CD1c-positive myeloid dendritic cell (primary cell): Measurements from ENCODE around the gene MSRB2.

Experiments
- DNase-seq: peaks from one replicate; pipeline ENCODE4 v3.0.0-alpha.2; 2016; ENCODE audit errors: extremely low spot score

MSRB2 gene

DNA sequence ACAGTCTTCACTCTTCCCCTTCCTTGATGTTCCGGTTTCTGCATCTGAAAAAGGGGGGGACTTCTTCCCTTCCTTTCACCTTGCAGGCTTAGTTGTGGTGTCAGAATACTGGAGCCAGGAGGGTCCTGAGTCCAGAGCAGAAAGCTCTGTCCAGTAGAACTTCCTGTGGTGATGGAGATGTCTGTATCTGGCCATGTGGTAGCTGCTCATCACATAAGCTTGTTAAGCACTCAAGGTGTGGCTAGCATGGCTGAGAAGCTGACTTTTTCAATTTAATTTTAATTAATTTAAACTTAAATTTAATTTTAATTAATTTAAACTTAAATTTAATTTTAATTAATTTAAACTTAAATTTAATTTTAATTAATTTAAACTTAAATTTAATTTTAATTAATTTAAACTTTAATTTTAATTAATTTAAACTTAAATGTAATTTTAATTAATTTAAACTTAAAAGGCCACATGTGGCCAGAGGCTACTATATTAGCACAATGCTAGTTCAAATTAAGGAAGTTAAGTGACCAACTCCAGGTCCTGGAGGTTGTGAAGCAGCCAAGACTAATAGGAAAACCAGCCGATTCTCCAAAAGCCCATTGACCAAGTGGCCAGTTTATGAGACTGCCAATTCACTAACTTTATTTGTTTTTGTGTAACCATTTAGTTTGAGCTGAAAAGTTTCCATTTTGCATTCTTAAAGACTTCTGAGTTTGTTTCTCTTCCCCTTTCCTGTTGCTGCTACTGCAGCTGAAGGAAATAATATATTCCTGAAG is 16.3 kb downstream of the MSRB2 start:
- no peak for DNase-seq

DNA sequence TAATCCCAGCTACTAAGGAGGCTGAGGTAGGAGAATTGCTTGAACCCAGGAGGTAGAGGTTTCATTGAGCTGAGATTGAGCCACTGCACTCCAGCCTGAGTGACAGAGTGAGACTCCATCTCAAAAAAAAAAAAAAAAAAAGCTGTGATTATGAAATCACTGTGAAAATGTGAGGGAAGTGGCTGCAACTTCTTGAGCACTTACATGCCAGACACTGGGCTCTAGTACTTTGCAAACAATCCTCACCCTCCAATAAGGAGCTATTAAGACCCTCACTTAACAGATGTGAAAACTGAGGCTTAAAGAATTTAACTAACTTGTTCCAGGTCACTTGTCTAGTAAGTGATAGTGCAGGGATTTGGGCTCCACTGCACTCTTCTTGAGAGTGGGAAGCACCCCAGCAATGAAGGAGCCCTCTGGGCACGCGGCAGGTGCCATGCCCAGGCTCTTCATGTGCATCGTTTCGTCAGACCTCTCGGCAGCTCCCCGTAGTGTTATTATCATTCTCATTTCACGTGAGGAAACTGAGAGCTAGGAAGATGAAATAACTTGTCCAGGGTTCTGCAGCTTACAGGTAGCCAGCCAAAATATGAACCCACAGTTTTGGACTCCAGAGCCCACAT is 19.0 kb downstream of the MSRB2 start:
- DNase-seq, result no peak

- no peak for DNase-seq
These were observed 21.3 kb downstream of the MSRB2 start for GRCh38 chr10:23116486-23117205.

DNA sequence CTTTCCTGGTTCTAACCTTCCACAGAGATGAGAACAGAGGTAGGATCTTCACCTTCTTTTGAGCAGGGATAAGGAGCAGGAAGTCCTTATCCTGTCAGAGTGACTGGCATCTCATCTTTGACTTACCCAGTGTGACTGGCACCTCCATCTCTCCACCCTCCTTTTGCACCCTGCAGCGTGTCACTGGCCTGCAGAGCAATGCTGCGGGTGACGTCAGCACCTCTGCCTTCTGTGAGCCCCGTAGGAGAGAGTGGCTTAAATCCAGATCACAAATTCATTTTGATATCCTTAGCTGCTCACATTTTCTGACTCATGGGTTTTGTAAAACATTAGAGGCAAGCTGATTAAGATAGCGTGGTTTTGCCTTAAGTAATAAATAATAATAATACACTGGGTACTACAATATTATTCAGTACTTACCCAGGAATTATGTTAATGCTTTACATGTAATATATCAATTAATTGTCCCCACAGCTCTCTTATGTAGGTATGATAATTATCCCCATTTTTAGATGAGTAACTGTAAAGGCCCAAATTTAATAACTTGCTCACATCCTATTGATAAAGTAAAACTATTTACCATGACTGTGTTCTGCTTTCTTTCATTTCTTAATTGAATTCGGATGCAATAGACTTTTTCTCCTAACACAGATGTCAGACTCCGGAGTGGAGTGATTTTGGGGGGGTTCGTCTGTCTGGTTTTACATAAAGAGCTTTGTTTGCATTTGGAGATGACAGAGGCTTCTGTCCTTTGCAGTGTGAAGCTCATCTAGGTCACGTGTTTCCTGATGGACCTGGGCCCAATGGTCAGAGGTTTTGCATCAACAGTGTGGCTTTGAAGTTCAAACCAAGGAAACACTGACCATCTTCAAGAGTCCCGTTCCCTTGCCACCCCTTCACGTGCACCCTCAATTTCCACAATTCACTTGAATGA is 24.9 kb downstream of the MSRB2 start:
- no peak for DNase-seq

GRCh38 chr10:23121135-23121534 is 25.8 kb downstream of the MSRB2 start:
- no peak for DNase-seq

DNA sequence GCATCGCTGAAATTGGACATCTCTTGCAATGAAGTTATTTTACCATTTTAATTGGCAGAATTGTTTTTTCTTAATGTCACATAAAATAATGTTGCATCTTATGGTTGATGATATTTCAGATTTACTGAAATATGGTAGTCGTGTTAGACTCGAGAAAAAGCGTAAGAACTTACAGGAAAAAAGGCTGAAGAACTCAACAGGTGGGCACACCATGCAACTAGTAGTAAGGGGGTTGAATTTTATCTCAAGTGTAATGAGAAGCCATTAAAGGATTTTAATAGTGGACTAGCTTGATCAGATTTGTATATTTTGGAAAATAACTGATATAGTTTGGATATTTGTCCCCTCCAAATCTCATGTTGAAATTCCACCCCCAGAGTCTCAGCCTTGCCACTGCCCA is 41.1 kb downstream of the MSRB2 start:
- DNase-seq, result no peak

DNA sequence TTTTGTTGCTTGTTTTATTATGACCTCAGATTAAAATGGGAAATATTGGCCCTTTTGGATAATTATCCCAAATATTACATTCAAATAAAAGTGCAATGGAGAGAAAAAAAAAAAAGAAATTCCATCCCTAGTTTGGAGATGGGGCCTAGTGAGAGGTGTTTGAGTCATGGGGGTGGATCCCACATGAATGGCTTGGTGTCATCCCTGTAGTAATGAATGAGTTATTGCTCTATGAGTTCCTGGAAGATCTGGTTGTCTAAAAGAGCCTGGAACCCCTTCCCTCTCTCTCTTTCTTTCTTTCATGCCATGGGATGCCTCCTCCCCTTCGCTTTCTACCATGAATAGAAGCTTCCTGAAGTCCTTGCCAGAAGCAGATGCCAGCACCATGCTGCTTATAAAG is 44.3 kb downstream of the MSRB2 start:
- DNase-seq, result no peak

GRCh38 chr10:23141995-23142394 is 46.6 kb downstream of the MSRB2 start:
- DNase-seq, result no peak

- DNase-seq, result no peak
These were observed 50.9 kb downstream of the MSRB2 start for GRCh38 chr10:23146258-23146657.

DNA sequence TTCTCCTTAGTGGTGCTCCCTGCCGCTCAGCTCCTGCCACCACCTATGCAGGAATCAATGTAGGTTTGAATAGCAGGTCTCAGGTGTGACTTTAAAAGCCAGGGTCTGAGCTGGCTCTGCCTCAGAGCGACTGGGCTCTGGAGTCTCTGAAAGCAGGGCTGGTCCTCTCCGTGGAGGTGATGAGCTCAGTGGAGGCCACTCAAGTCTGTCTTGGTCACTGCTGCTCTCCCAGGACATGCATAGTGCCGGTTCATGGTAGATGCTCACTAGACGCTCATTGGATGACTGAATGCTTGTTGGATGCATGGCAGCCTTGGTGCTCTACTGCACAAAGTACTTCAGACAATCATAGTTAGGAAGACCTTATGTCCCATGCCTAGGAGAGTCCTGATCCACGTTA is 51.7 kb downstream of the MSRB2 start:
- DNase-seq, result no peak

- no peak for DNase-seq
These were observed 52.8 kb downstream of the MSRB2 start for GRCh38 chr10:23148214-23148613.

DNA sequence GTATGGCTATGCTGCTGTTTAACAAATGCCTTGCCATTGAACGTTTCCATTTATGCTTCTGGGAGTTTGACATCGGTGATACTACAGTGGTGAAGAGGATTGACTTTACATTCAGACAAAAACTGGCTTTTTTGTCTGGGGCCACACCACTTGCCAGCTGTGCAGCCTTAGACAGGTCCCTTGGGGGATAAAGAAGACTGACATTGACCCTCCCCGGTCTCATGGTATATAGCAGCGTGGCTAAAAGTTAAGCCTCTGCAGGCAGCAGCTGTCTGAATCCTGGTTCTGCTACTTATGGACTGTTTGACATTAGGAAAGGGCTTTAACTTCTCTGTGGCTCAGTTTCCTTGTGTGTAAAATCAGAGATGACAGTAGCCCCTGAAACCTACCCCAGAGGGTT is 54.7 kb downstream of the MSRB2 start:
- DNase-seq, result no peak

GRCh38 chr10:23150610-23151009 is 55.2 kb downstream of the MSRB2 start:
- DNase-seq, result no peak

- no peak for DNase-seq
These were observed 55.7 kb downstream of the MSRB2 start for GRCh38 chr10:23151071-23151470.

GRCh38 chr10:23155169-23155568 is 59.8 kb downstream of the MSRB2 start:
- no peak for DNase-seq

DNA sequence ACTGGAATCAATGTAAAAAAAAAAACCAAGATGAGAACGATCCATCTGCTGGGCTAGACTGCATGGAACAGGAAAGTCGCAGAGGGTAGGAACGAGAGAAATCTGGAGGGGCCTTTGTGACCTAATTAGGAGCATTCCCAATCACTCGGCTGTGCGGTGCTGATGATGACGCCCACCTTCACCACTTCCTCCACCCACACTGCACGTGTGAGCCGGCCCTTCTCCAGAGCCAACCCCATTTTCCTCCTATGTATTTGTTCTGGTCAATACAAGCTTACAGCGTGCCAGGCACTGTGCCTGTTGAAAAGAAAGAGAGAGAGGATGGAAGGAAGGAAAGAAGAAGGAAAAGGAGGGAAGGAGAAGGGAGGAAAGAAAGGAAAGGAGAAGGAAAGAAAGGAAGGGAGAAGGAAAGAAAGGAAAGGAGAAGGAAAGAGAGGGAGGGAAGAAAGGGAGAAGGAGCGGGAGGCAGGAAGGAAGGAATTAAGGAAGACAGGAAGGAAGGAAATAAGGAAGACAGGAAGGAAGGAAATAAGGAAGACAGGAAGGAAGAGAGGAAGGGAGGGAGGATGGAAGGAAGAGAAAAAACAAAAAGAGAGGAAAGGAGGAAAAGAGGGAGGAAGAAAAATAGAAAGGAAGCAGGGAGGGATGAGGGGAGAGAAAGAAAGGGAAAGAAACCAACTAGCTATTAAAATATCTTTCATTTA is 61.2 kb downstream of the MSRB2 start:
- no peak for DNase-seq

DNA sequence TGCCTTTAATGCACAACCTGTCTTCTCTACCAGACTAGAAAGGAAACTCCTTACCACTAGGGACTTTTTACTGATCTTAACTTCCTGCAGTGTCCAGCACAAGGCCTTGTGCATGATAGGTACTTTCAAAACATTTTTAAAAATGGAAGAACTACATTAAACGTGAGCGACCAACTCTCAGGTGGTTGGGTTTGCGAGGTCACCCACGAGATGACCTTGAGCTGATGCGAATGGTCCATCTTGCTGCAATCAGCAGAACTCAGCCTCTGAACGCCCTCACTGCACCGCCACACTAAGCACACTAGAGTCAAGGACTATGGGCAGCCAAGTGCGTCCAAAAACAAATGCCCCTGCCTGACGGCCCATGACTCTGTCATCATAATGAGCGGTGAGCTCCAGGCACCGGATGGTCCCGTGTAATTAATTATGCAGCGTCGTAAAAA is 61.9 kb downstream of the MSRB2 start:
- DNase-seq, result no peak

DNA sequence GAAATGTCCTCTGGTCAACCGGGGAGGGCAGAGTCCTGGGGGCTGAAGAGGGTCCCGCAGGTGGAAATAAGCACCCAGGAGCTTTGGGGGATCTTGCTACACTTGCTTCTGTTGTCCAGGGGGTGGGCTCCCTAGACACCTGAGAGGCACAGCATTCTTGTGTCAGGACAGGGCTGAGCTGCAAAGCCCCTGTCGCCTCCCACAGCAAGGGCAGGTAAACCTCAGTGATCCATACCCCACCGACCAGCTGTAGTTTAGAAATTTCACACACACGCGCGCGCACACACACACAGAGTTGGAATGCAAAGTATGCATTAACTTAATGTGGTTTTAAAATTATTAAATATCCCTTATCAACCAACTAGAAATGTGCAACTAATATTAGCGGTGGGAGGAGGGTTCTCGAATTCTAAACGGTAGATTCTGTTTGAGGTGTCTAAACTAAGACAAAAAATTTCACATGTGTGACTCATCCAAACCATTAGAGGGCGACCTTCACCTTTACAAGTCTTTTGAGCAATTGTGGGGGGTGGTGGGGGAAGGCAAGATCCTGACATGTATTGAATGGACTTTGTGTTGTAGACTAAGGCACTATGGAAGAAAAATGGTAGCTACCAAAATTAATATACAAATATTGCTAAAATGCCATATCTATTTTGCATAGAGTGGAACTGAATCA is 62.5 kb downstream of the MSRB2 start:
- DNase-seq, result peak; percentile 20

DNA sequence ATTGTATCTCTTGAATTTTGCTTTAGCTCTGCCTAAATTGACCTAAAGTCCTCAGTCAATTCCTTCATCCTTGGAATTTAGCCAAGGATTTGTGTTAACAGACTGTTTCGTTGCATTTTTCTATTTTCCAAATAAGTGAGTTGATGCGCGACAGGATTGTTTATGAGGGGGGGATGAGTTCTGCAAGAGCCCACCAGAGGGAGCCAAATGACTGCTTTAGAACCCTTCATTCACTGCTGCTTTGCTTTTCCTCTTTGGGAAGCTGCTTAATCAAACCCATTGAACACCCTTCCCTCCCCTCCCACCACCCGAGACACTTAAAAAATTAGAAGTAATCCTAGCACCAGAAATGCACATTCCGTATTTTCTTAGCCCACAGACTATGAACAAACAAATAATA is 63.0 kb downstream of the MSRB2 start:
- peak; percentile 56 for DNase-seq

DNA sequence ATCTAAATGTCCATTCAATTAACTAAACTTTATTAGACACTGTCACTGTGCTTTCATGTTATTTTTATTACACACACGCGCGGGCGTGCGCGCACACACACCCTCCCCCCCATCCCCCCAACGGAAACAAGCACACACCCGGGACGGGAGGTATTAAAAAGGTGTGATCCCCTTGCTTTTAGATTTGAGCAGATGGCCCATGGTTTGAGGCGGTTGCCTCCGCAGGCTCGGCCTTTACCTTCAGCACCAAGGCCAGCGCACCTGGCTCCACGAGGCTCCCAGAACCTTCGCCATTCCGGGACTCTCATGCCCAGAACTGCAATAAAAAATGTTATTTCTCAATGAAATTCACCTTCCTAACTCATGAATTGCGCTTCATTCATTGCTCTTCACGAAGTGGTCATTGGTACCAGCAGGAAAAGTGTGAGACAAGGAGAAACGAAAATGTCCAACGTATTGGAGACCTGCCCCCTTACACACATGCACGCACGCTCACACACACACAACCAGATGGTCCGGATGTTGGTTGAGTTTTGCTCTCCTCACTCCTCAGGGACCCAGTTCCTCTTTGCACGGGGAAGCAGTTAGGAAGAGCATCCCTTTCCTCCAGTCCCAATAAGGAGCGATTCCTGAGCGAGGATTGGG is 76.0 kb downstream of the MSRB2 start:
- no peak for DNase-seq
